Measurements from ENCODE around the gene OTULIN. TPM values are rescaled to one million over a fixed set of nuclear protein-coding genes. Genes with fewer than 3 reads are reported as not detected.

Gene OTULIN
- total and polyA plus RNA-seq, 2 of the 8 experiments (the other 6 are each of a cell fraction or from before 2014, with no cell fraction given), result 5.2 to 34.8 TPM

- no peak for TF ChIP-seq RXRA (IDR thresholded peaks at IDR 0.05; ENCODE audit: insufficient read depth, low read depth, low read length)
- TF ChIP-seq CTBP2 (IDR thresholded peaks at IDR 0.05; ENCODE audit: borderline replicate concordance, insufficient read depth, insufficient read length, low read length), result no peak
- no peak for TF ChIP-seq SP4 (IDR thresholded peaks at IDR 0.05; ENCODE audit: low read length)
- TF ChIP-seq TEAD4 (IDR thresholded peaks at IDR 0.05; ENCODE audit: low read depth, low read length), result no peak
- TF ChIP-seq KDM5A (IDR thresholded peaks at IDR 0.05; ENCODE audit: low read length), result no peak
- no peak for TF ChIP-seq JUND (IDR thresholded peaks at IDR 0.05; ENCODE audit: low read length)
- TF ChIP-seq TAF7 (optimal IDR thresholded peaks at IDR 0.05; ENCODE audit: borderline replicate concordance, low read depth, low read length), result no peak
Measured at GRCh38 chr5:14724633-14725032, 60.1 kb downstream of the OTULIN start (continued).
